PC-3 (cell line): ENCODE results near the gene ABCC8. TPM values are rescaled to one million over a fixed set of nuclear protein-coding genes. Genes with fewer than 3 reads are reported as not detected.

Experiments
- ATAC-seq: fragments of 200-7000 bp; cut with Tn5 transposase; 2 replicates; pipeline ENCODE4 v1.9.1; 2020; ENCODE audit warnings: mild to moderate bottlenecking, moderate library complexity
- BruUV-seq: library from RNA; stranded (reverse); fragments of 400-500 nt; replicated peaks from 2 replicates; lab custom pipeline; 2021; lab: Mats Ljungman, UMichigan
- CTCF ChIA-PET: fragments of 300-600 bp; sonication (Branson Sonifier 250); formaldehyde crosslinking; loops from one replicate; lab custom pipeline; 2022; ENCODE audit warnings: antibody characterized with exemption; lab: Charles Lee
- POLR2A ChIA-PET: fragments of 300-600 bp; sonication (Branson Sonifier 250); formaldehyde crosslinking; loops from one replicate; lab custom pipeline; 2022; ENCODE audit warnings: antibody characterized with exemption; ENCODE audit not compliant: unreplicated experiment; lab: Charles Lee
- DNase-seq: peaks from one replicate; pipeline ENCODE4 v3.0.0-alpha.2; 2015
- H2AFZ ChIP-seq: fragments of 300-600 bp; sonication (generic); 2 replicates; pipeline ENCODE4 v1.6.0; 2016; ENCODE audit warnings: antibody characterized with exemption, low read length
- H3F3A ChIP-seq: fragments of 300-600 bp; sonication (generic); one replicate; pipeline ENCODE4 v1.6.0; 2017; ENCODE audit warnings: antibody characterized with exemption, low read length, control low read depth, mild to moderate bottlenecking; ENCODE audit not compliant: unreplicated experiment
- H3K27ac ChIP-seq: fragments of 300-600 bp; sonication (generic); 2 replicates; pipeline ENCODE4 v1.5.1; 2016; ENCODE audit warnings: mild to moderate bottlenecking, low read length
- H3K27me3 ChIP-seq: fragments of 300-600 bp; sonication (generic); 2 replicates; pipeline ENCODE4 v1.6.1; 2016; ENCODE audit warnings: low read length, mixed read lengths
- H3K36me3 ChIP-seq: fragments of 300-600 bp; sonication (generic); 2 replicates; pipeline ENCODE4 v1.6.1; 2016; ENCODE audit warnings: low read depth, mixed run types, low read length, mixed read lengths
- H3K4me1 ChIP-seq: fragments of 300-600 bp; sonication (generic); 2 replicates; pipeline ENCODE4 v1.5.1; 2016; ENCODE audit warnings: low read length; ENCODE audit not compliant: insufficient read depth
- H3K4me2 ChIP-seq: fragments of 300-600 bp; sonication (generic); 2 replicates; pipeline ENCODE4 v1.6.0; 2016; ENCODE audit warnings: low read length
- H3K4me3 ChIP-seq: fragments of 300-600 bp; sonication (generic); 2 replicates; pipeline ENCODE4 v1.5.1; 2016; ENCODE audit warnings: mild to moderate bottlenecking, low read length, mixed read lengths
- H3K79me2 ChIP-seq: fragments of 300-600 bp; sonication (generic); 2 replicates; pipeline ENCODE4 v1.6.1; 2017; ENCODE audit warnings: low read length, mixed read lengths
- H3K9ac ChIP-seq: fragments of 300-600 bp; sonication (generic); 2 replicates; pipeline ENCODE4 v1.6.0; 2016; ENCODE audit warnings: mild to moderate bottlenecking, low read length
- H3K9me2 ChIP-seq: fragments of 300-600 bp; sonication (generic); replicated peaks from 2 replicates; pipeline ENCODE4 v1.6.1; 2016; ENCODE audit warnings: mixed run types, low read length, mixed read lengths
- H3K9me3 ChIP-seq: fragments of 300-600 bp; sonication (generic); 2 replicates; pipeline ENCODE4 v1.6.1; 2016; ENCODE audit warnings: low read length, mixed read lengths
- H4K20me1 ChIP-seq: fragments of 300-600 bp; sonication (generic); 2 replicates; pipeline ENCODE4 v1.6.1; 2016; ENCODE audit warnings: low read length, mixed read lengths
- EZH2 ChIP-seq: fragments of 300-600 bp; sonication (generic); IDR thresholded peaks from one replicate; pipeline ENCODE4 v1.6.1; 2017; ENCODE audit warnings: antibody characterized with exemption, mild to moderate bottlenecking, low read length; ENCODE audit not compliant: unreplicated experiment
- EZH2phosphoT487 ChIP-seq: fragments of 300-600 bp; sonication (generic); IDR thresholded peaks from 2 replicates; pipeline ENCODE4 v1.6.1; 2018; ENCODE audit warnings: mild to moderate bottlenecking, antibody characterized with exemption, low read length, borderline replicate concordance
- intact Hi-C: fragments of 100-400 bp; cut with micrococcal nuclease; formaldehyde crosslinking; loops from 2 replicates; pipeline ENCODE4 v1.9.0; 2023
- total RNA-seq: library from RNA; depleted of rRNA; stranded (reverse); fragments of >200 nt; gene quantifications from 2 replicates; pipeline ENCODE4 v1.2.3, GENCODE V29; 2014
- TF ChIP-seq, protein P1 (sequence below): fragments of 300-600 bp; sonication (generic); conservative IDR thresholded peaks from 2 replicates; pipeline ENCODE4 v1.5.1; 2017; ENCODE audit warnings: antibody characterized with exemption, low read depth, mild to moderate bottlenecking, low read length

Gene ABCC8
- total RNA-seq, 1 experiment from 2014 or later, result not detected

DNA sequence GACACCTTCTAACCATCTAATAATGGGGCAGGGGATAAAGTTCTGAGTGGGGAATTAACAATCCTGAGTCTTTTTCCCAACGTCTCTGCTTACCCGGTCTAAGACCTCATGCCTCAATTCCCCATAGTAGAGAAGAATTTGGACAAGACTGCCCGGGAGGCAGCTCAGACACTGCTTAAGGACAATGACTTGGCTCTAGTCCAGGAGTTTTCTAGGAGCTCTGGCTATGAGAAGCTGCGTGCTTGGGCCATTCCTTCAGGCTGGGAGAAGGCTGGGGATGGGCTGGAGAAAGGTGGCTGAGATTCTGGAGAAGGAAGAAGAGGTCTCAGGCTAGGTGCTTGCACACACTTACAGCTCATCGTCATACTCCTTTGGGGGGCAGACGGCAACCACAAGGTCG, 19.8 kb upstream of the ABCC8 start:
- POLR2A ChIA-PET, result no interaction called here
- TF ChIP-seq, protein P1, sequence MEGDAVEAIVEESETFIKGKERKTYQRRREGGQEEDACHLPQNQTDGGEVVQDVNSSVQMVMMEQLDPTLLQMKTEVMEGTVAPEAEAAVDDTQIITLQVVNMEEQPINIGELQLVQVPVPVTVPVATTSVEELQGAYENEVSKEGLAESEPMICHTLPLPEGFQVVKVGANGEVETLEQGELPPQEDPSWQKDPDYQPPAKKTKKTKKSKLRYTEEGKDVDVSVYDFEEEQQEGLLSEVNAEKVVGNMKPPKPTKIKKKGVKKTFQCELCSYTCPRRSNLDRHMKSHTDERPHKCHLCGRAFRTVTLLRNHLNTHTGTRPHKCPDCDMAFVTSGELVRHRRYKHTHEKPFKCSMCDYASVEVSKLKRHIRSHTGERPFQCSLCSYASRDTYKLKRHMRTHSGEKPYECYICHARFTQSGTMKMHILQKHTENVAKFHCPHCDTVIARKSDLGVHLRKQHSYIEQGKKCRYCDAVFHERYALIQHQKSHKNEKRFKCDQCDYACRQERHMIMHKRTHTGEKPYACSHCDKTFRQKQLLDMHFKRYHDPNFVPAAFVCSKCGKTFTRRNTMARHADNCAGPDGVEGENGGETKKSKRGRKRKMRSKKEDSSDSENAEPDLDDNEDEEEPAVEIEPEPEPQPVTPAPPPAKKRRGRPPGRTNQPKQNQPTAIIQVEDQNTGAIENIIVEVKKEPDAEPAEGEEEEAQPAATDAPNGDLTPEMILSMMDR, result no peak
- TF ChIP-seq EZH2phosphoT487, result no peak

DNA sequence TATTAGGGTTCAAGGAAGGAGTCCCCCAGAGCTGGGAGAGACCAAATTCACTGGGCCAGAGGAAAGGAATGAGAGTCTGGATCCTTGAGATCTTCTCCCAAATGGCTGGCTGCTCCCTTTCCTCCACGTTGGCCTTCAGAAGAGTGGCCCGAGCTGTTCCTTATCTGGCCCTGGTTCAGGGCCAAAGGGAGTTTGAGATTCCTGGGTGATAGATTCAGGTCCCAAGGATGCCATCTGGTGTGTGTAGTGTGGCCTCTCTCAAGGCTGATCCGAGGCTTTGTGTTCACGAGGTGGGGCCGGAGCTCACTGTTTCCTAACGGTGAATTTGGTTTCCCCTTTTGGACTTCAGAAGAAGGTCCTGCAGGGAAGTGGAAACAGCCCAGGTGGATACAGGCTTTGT, 17.4 kb upstream of the ABCC8 start:
- BruUV-seq, result no TSS peak

More for the DNA sequence above, 19.8 kb upstream of the ABCC8 start:
- CTCF ChIA-PET, result no interaction called here
- no TSS peak for BruUV-seq
- Histone ChIP-seq H3K4me3 (no peak overlapping the region), H3K9ac (no peak overlapping the region), H3K4me1 (no peaks in the 10 kb centered on the region), H3K9me2 (no peaks in the 10 kb centered on the region), H3K27ac (no peak overlapping the region), H3K36me3 (no peaks in the 10 kb centered on the region), H3K9me3 (no peaks in the 10 kb centered on the region), H4K20me1 (no peaks in the 10 kb centered on the region), H3K27me3 (no peaks in the 10 kb centered on the region), H2AFZ (no peak overlapping the region), H3K79me2 (no peaks in the 10 kb centered on the region), H3F3A (no peaks in the 10 kb centered on the region), H3K4me2 (no peak overlapping the region)
- intact Hi-C loops, result no loop called here
- ATAC-seq (no peak), DNase-seq (no peak)

DNA sequence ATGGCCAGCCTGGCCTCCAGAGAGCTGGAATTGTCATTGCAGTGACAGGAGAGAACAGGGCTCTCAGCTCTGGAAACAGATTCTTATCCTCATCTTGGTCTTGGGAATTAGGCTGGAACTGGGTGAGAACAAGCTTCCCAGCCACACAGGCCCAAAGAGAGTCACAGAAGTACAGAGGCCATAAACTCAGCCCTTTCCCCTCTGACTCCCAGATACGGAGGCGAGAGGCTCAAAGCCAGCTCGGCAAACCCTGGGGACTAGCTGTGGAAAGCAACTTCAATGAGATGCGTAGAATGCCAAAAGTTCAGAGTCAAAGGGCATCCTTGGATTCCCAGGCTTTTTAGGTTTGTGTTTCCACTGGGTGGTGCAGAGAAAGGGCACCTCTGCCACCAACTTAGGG, 14.3 kb upstream of the ABCC8 start:
- H3K4me2 ChIP-seq, result no peak overlapping the region
- intact Hi-C loops, result no loop called here
- no peaks in the 10 kb centered on the region for H3K79me2 ChIP-seq
- POLR2A ChIA-PET, result no interaction called here
- H3K27ac ChIP-seq, result no peak overlapping the region
- H3F3A ChIP-seq, result no peaks in the 10 kb centered on the region
- CTCF ChIA-PET, result no interaction called here
- H3K9me3 ChIP-seq, result no peaks in the 10 kb centered on the region
- H2AFZ ChIP-seq, result no peak overlapping the region
- no peak for ATAC-seq
- no peaks in the 10 kb centered on the region for H3K9me2 ChIP-seq
- H3K4me1 ChIP-seq, result no peaks in the 10 kb centered on the region
- TF ChIP-seq, protein P1, result no peak
- TF ChIP-seq EZH2 (no peak), EZH2phosphoT487 (no peak)
- H3K27me3 ChIP-seq, result peaks cover 27% of the 10 kb centered on the region
- no peaks in the 10 kb centered on the region for H4K20me1 ChIP-seq
- no TSS peak for BruUV-seq
- DNase-seq, result no peak
- no peak overlapping the region for H3K4me3 ChIP-seq
- H3K36me3 ChIP-seq, result no peaks in the 10 kb centered on the region
- H3K9ac ChIP-seq, result no peak overlapping the region

More for the DNA sequence above, 17.4 kb upstream of the ABCC8 start:
- H3K9me2 ChIP-seq, result no peaks in the 10 kb centered on the region
- H3K27ac ChIP-seq, result no peak overlapping the region
- no peaks in the 10 kb centered on the region for H3F3A ChIP-seq
- TF ChIP-seq, protein P1, result no peak
- TF ChIP-seq EZH2, result no peak
- no peak for TF ChIP-seq EZH2phosphoT487
- intact Hi-C loops, result no loop called here
- peaks cover 12% of the 10 kb centered on the region for H3K27me3 ChIP-seq
- H3K4me2 ChIP-seq, result no peak overlapping the region
- H3K4me1 ChIP-seq, result no peaks in the 10 kb centered on the region
- H2AFZ ChIP-seq, result no peak overlapping the region
- H4K20me1 ChIP-seq, result no peaks in the 10 kb centered on the region
- no peaks in the 10 kb centered on the region for H3K36me3 ChIP-seq
- DNase-seq (no peak), ATAC-seq (no peak)
- no peak overlapping the region for H3K9ac ChIP-seq
- no peak overlapping the region for H3K4me3 ChIP-seq
- CTCF ChIA-PET, result no interaction called here
- POLR2A ChIA-PET, result no interaction called here
- no peaks in the 10 kb centered on the region for H3K9me3 ChIP-seq
- H3K79me2 ChIP-seq, result no peaks in the 10 kb centered on the region
